Endodermal cell (in vitro differentiated cells): ENCODE measurements around the gene MIB1. TPM values are rescaled to one million over a fixed set of nuclear protein-coding genes. Genes with fewer than 3 reads are reported as not detected.

Source experiments
- DNase-seq: peaks from one replicate; pipeline ENCODE4 v3.0.0-alpha.2; 2017
- H3K27ac ChIP-seq: 2 replicates; pipeline ENCODE4 v1.5.1; 2013; ENCODE audit warnings: mild to moderate bottlenecking, low read depth, low read length, moderate library complexity
- H3K27me3 ChIP-seq: 2 replicates; pipeline ENCODE4 v1.6.1; 2013; ENCODE audit warnings: mild to moderate bottlenecking, low read length, moderate library complexity; ENCODE audit not compliant: insufficient read depth, control insufficient read depth, poor library complexity, severe bottlenecking
- H3K36me3 ChIP-seq: 2 replicates; pipeline ENCODE4 v1.7.0; 2013; ENCODE audit warnings: mild to moderate bottlenecking, low read length, moderate library complexity; ENCODE audit not compliant: control insufficient read depth, insufficient read depth
- H3K4me1 ChIP-seq: one replicate; pipeline ENCODE4 v1.7.0; 2013; ENCODE audit warnings: low read length; ENCODE audit not compliant: control insufficient read depth, insufficient read depth
- H3K4me3 ChIP-seq: 2 replicates; pipeline ENCODE4 v1.5.1; 2013; ENCODE audit warnings: mild to moderate bottlenecking, low read length, moderate library complexity
- H3K9ac ChIP-seq: 2 replicates; pipeline ENCODE4 v1.6.1; 2013; ENCODE audit warnings: mild to moderate bottlenecking, low read length, moderate library complexity; ENCODE audit not compliant: poor library complexity, severe bottlenecking; ENCODE audit errors: extremely low read depth
- H3K9me3 ChIP-seq: 2 replicates; pipeline ENCODE4 v1.6.1; 2013; ENCODE audit warnings: mild to moderate bottlenecking, low read length, moderate library complexity; ENCODE audit not compliant: control insufficient read depth
- H3K27ac Mint-ChIP-seq: 2 replicates; pipeline ENCODE4 v1.8.0; 2020; ENCODE audit warnings: mixed read lengths
- H3K27me3 Mint-ChIP-seq: 2 replicates; pipeline ENCODE4 v1.8.0; 2021; ENCODE audit warnings: mild to moderate bottlenecking, mixed read lengths; ENCODE audit not compliant: insufficient read depth
- H3K36me3 Mint-ChIP-seq: 2 replicates; pipeline ENCODE4 v1.8.0; 2020; ENCODE audit warnings: low read depth, mixed read lengths
- H3K4me1 Mint-ChIP-seq: 2 replicates; pipeline ENCODE4 v1.8.0; 2020; ENCODE audit warnings: mixed read lengths
- H3K4me3 Mint-ChIP-seq: 2 replicates; pipeline ENCODE4 v1.8.0; 2020; ENCODE audit warnings: mild to moderate bottlenecking, moderate library complexity, mixed read lengths
- H3K9me3 Mint-ChIP-seq: 2 replicates; pipeline ENCODE4 v1.8.0; 2020; ENCODE audit warnings: mild to moderate bottlenecking, mixed read lengths
- WGBS, 2 experiments: methylation state at CpG; one replicate each; pipeline versions ENCODE4 v1.1.5 to v1.1.7; 2013; ENCODE audit warnings: missing lambda C conversion rate in 2 of 2, mixed read lengths in 1 of 2; ENCODE audit not compliant: insufficient coverage in 1 of 2, insufficient read length in 1 of 2; 5-methylcytosine and 5-hydroxymethylcytosine counted together
- total RNA-seq, 2 donors: library from RNA; stranded (reverse); fragmentation: NEBNext Ultra II Directional in 1 of 2; extraction: Animal tissue kit (Norgen Biotek cat#: 25700) in 1 of 2; gene quantifications; 2 replicates in 1 of 2; 3 replicates in 1 of 2; pipeline ENCODE4 v1.2.1, GENCODE V29; 2021
- TF ChIP-seq, protein P1 (sequence below): fragments of 200-600 bp; sonication (generic); conservative IDR thresholded peaks from 2 replicates; pipeline ENCODE4 v1.5.0; 2021; ENCODE audit warnings: antibody characterized with exemption, mild to moderate bottlenecking

MIB1 gene
- total RNA-seq, 2 donors from 2014 or later = 66.4 to 75.0 TPM

DNA sequence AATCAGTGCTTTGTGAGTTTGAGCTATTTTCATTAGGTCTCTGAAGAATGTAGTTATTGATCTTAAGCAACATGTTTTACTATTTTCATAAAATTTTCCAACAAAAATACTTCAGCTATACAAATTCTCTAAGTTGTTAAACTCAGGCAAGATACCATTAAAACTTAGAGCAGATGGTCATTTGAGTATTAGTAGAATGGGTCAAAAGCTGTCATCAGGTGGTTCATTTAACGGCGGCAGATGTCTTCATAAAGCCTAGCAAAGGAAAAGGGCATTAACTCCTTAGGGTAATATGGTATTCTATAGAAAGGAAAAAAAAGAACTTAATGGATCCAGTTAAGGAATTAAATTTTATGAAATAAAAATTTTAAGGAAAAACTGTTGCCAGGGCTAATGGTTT, 19.2 kb downstream of the MIB1 start:
- Histone ChIP-seq H3K9me3 (no peaks in the 10 kb centered on the region), H3K4me1 (no peaks in the 10 kb centered on the region), H3K27ac (peak overlapping the region; percentile 53), H3K9ac (no peak overlapping the region), H3K36me3 (peaks cover 4% of the 10 kb centered on the region), H3K4me3 (no peak overlapping the region), H3K27me3 (no peaks in the 10 kb centered on the region)
- no peak for DNase-seq
- peaks cover 41% of the 10 kb centered on the region for H3K4me1 Mint-ChIP-seq
- TF ChIP-seq, protein P1, sequence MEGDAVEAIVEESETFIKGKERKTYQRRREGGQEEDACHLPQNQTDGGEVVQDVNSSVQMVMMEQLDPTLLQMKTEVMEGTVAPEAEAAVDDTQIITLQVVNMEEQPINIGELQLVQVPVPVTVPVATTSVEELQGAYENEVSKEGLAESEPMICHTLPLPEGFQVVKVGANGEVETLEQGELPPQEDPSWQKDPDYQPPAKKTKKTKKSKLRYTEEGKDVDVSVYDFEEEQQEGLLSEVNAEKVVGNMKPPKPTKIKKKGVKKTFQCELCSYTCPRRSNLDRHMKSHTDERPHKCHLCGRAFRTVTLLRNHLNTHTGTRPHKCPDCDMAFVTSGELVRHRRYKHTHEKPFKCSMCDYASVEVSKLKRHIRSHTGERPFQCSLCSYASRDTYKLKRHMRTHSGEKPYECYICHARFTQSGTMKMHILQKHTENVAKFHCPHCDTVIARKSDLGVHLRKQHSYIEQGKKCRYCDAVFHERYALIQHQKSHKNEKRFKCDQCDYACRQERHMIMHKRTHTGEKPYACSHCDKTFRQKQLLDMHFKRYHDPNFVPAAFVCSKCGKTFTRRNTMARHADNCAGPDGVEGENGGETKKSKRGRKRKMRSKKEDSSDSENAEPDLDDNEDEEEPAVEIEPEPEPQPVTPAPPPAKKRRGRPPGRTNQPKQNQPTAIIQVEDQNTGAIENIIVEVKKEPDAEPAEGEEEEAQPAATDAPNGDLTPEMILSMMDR = no peak
- 93 to 100% methylated on average over 2 of the region's 2 CpGs for WGBS, 2 experiments
- no peaks in the 10 kb centered on the region for H3K9me3 Mint-ChIP-seq
- no peaks in the 10 kb centered on the region for H3K36me3 Mint-ChIP-seq
- no peaks in the 10 kb centered on the region for H3K27me3 Mint-ChIP-seq
- no peak overlapping the region for H3K27ac Mint-ChIP-seq
- no peak overlapping the region for H3K4me3 Mint-ChIP-seq

DNA sequence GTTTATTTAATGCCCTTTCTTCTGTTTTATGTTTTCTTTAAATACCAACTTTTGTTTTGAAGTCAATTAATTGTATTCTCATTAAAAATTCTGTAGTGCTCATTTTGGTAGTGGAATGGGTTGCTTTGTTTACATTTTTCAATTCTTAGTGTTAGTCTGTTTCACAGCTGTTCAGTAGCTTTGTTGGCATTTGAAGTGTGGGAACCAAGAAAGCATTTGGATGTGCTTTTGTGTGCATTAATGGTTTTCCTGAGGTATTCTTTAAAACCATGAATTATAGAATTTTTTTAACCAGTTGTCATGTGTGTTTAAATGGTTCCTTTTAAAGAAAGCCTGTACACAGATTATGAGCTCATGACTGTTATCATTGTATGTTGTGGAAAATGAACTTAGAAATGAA, 19.7 kb downstream of the MIB1 start:
- H3K36me3 ChIP-seq = peaks cover 4% of the 10 kb centered on the region
- TF ChIP-seq, protein P1 = no peak
- no peaks in the 10 kb centered on the region for H3K27me3 Mint-ChIP-seq
- no peaks in the 10 kb centered on the region for H3K27me3 ChIP-seq
- H3K9me3 Mint-ChIP-seq = no peaks in the 10 kb centered on the region
- H3K9ac ChIP-seq = no peak overlapping the region
- no peaks in the 10 kb centered on the region for H3K9me3 ChIP-seq
- H3K27ac ChIP-seq = peak overlapping the region; percentile 54
- H3K4me1 ChIP-seq = no peaks in the 10 kb centered on the region
- no peak overlapping the region for H3K27ac Mint-ChIP-seq
- peaks cover 38% of the 10 kb centered on the region for H3K4me1 Mint-ChIP-seq
- H3K4me3 Mint-ChIP-seq = no peak overlapping the region
- DNase-seq = no peak
- H3K4me3 ChIP-seq = no peak overlapping the region
- H3K36me3 Mint-ChIP-seq = peaks cover 2% of the 10 kb centered on the region

DNA sequence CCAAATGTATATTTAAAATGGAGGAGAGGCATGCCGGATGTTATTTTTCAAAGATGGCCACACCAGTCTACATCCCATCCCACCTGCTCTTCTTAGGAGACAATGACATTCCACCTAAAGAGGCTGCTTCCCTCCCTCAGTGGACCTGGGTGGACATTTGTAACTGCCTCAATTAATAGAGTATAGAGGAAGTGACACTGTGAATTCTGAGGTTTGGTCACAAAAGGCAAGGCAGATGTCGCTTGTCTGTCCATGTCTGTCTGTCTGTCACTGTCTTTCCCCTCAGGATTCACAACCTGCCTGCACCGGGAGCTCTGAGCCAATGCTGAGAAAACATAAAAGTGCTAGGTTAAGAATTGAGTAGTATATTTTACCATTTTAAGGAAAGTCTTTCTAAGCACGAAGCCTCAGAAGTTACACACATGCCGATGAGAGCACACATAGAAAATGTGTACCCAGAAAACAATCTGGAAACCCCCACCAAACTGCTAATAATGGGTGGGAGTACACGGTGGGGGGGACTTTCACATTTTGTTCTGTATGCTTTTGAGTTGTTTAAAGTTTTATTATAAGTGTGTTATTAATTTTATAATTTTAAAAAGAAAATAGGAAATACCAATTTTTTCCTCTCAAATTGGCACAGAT, 21.0 kb downstream of the MIB1 start:
- Mint-ChIP-seq H3K36me3 (peaks cover 14% of the 10 kb centered on the region), H3K4me3 (no peak overlapping the region), H3K27ac (peak overlapping the region; percentile 50), H3K27me3 (no peaks in the 10 kb centered on the region), H3K9me3 (no peaks in the 10 kb centered on the region), H3K4me1 (peaks cover 34% of the 10 kb centered on the region)
- H3K9me3 ChIP-seq = no peaks in the 10 kb centered on the region
- no peak overlapping the region for H3K27ac ChIP-seq
- peaks cover 12% of the 10 kb centered on the region for H3K36me3 ChIP-seq
- WGBS, 2 experiments = 89 to 96% methylated on average over 4 to 5 of the region's 6 CpGs
- H3K9ac ChIP-seq = no peak overlapping the region
- H3K4me1 ChIP-seq = peaks cover 3% of the 10 kb centered on the region
- H3K4me3 ChIP-seq = no peak overlapping the region
- TF ChIP-seq, protein P1 = no peak
- H3K27me3 ChIP-seq = no peaks in the 10 kb centered on the region
- DNase-seq = no peak
